GM20000 (cell line): ENCODE measurements around the gene ADGRF3.

Experiments used
- DNase-seq: peaks from one replicate; pipeline ENCODE4 v3.0.0; 2012; ENCODE audit warnings: low spot score
- CTCF ChIP-seq: IDR thresholded peaks from 2 replicates; pipeline ENCODE4 v1.5.1; 2012; ENCODE audit warnings: mild to moderate bottlenecking, control low read depth; ENCODE audit errors: extremely low read depth, missing control alignments

Gene ADGRF3

GRCh38 chr2:26349690-26350089 lies 3.1 kb upstream of the ADGRF3 start:
- no peak for DNase-seq

GRCh38 chr2:26347286-26347865 lies 787 bp upstream of the ADGRF3 start:
- no peak for TF ChIP-seq CTCF
- DNase-seq = no peak

More at GRCh38 chr2:26349690-26350089, 3.1 kb upstream of the ADGRF3 start:
- TF ChIP-seq CTCF = no peak

- peak; percentile 98 for DNase-seq
- no peak for TF ChIP-seq CTCF
These were observed 790 bp downstream of the ADGRF3 start, which contains the start of gene SELENOI for GRCh38 chr2:26345545-26346453. SELENOI (plus strand) TSS chr2:26346143; CDS start chr2:26346233, 90 bp downstream.

- no peak for DNase-seq
- no peak for TF ChIP-seq CTCF
These were observed 1.4 kb downstream of the ADGRF3 start for GRCh38 chr2:26345283-26345544.

- TF ChIP-seq CTCF = no peak
- no peak for DNase-seq
These were observed 1.9 kb downstream of the ADGRF3 start for GRCh38 chr2:26344581-26345282.

- DNase-seq = no peak
- no peak for TF ChIP-seq CTCF
These were observed 5.8 kb downstream of the ADGRF3 start for GRCh38 chr2:26340831-26341230.

GRCh38 chr2:26337298-26337697 lies 9.3 kb downstream of the ADGRF3 start:
- no peak for TF ChIP-seq CTCF
- no peak for DNase-seq
